ENCODE measurements around the gene SEMA3E. TPM values are rescaled to one million over a fixed set of nuclear protein-coding genes. Genes with fewer than 3 reads are reported as not detected.
"Not testable (repeated sequence)": the region's sequence is repeated elsewhere in the genome, so short reads cannot be mapped to it uniquely, and the experiment has no call there.

Gene SEMA3E
- not detected for total RNA-seq

- no peak within 1 kb of the TSS for H3K4me3 Mint-ChIP-seq
- no peaks in the 10 kb centered on the region for H3K36me3 Mint-ChIP-seq
- H3K4me1 Mint-ChIP-seq = no peaks in the 10 kb centered on the region
- POLR2A ChIA-PET = no interaction called here
- DNase-seq = no peak
- H3K9me3 Mint-ChIP-seq = no peaks in the 10 kb centered on the region
- no peak within 1 kb of the TSS for H3K27ac Mint-ChIP-seq
- ATAC-seq (ENCODE audit: low read depth) = no peak
- H3K27me3 Mint-ChIP-seq = peaks cover 12% of the 10 kb centered on the region
Observed at GRCh38 chr7:83648464-83649241, at the start of gene SEMA3E. Gene SEMA3E (minus strand): TSS chr7:83649139.

DNA sequence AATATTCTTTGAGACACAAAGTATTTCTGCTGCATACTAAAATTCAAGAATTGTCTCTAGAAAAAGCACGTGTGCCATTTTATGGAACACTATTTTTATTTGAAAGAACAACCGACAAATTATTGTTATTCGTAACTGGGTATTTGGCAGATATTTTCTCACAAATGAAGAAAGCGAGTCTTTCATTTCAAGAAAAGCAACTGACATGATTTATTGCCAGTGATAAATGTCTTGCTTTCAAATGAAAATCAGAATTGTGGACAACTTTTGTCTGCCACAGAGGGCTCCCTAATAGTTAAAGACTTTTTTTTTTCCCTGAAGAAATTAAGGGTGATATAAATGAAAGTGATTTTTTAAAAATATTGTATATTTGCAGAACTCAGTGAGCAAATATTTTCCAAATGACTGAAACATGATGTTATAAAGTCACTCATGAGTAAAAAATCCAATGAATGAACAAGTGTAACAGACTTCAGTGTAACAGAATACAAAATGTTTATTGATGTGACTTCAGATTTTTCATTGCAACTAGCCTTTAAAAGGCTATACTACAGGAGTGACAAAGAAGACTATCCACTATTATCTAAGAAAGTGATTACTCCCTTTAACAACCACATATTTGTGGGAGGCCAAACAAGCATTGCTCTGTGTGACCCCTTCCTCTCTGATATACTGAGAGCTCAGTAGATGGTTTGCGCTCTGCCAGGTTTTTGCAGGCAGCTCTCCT, 49.0 kb upstream of the SEMA3E start:
- no peaks in the 10 kb centered on the region for H3K36me3 Mint-ChIP-seq
- no peak for ATAC-seq (ENCODE audit: low read depth)
- no peak for DNase-seq
- no peaks in the 10 kb centered on the region for H3K9me3 Mint-ChIP-seq
- H3K27ac Mint-ChIP-seq = no peak overlapping the region
- H3K4me1 Mint-ChIP-seq = no peaks in the 10 kb centered on the region
- no peak overlapping the region for H3K4me3 Mint-ChIP-seq
- POLR2A ChIA-PET = no interaction called here
- H3K27me3 Mint-ChIP-seq = no peaks in the 10 kb centered on the region

- no peaks in the 10 kb centered on the region for H3K36me3 Mint-ChIP-seq
- ATAC-seq (ENCODE audit: low read depth) (no peak), DNase-seq (no peak)
- no peaks in the 10 kb centered on the region for H3K4me1 Mint-ChIP-seq
- H3K4me3 Mint-ChIP-seq = no peak overlapping the region
- H3K9me3 Mint-ChIP-seq = no peaks in the 10 kb centered on the region
- no peaks in the 10 kb centered on the region for H3K27me3 Mint-ChIP-seq
- H3K27ac Mint-ChIP-seq = no peak overlapping the region
- POLR2A ChIA-PET = no interaction called here
Observed at GRCh38 chr7:83696101-83696500, 47.2 kb upstream of the SEMA3E start.

DNA sequence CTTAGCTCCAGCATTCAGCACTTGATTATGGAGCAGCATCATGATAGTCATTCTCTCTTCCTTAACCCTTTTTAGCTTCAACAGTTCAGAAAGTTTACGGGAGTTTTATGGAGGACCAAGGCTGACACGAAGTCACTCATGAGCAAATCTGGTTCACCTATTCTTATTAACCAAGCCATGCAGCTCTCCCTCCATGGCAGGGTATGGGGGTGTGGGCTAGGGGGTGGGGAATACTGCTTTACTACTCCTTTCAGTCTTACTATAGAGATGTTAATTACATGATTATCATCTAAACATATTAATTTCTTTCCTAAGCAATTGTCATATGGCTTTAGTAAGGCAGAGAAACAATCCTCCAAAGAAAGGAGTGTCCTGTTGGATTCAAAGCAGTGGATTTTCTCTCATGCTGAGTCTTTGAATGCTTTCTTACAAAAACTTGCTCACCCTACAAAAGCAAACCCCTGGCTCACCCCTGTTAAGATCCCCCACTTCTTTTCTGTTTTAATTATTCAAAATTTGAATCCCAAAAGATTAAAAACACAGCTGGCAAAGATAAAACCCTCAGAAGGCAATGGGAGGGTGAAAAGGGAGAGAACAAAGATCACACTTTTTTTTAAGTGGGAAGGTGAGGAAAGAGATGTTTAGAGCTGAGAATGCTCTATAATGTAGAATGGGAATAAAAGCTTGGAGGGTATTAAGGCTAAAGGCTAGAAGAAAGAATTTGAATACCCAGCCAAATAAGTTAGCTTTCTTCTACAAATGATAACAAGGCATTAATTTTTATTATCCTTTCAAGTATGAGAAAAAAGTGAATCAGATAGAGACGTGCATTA, 46.4 kb upstream of the SEMA3E start:
- ATAC-seq (ENCODE audit: low read depth) (no peak), DNase-seq (no peak)
- H3K36me3 Mint-ChIP-seq = no peaks in the 10 kb centered on the region
- POLR2A ChIA-PET = no interaction called here
- H3K9me3 Mint-ChIP-seq = no peaks in the 10 kb centered on the region
- no peak overlapping the region for H3K4me3 Mint-ChIP-seq
- no peak overlapping the region for H3K27ac Mint-ChIP-seq
- no peaks in the 10 kb centered on the region for H3K4me1 Mint-ChIP-seq
- no peaks in the 10 kb centered on the region for H3K27me3 Mint-ChIP-seq

DNA sequence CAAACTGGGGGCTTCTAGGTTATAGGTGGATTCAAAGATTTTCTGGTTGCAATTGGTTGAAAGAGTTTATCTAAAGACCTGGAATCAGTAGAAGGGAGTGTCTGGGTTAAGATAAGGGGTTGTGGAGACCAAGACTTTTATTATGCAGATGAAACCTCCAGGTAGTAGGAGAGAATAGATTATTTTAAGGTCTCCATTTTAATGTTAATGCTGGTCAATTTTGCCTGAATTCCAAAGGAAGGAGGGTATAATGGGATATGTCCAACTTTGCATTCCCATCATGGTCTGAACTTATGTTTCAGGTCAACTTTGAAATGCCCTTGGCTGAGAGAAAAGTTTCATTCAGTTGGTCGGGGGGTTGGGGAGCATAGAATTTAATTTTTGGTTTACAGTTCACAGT, 44.3 kb upstream of the SEMA3E start:
- Mint-ChIP-seq H3K4me1 (no peaks in the 10 kb centered on the region), H3K9me3 (no peaks in the 10 kb centered on the region), H3K4me3 (no peak overlapping the region)

DNA sequence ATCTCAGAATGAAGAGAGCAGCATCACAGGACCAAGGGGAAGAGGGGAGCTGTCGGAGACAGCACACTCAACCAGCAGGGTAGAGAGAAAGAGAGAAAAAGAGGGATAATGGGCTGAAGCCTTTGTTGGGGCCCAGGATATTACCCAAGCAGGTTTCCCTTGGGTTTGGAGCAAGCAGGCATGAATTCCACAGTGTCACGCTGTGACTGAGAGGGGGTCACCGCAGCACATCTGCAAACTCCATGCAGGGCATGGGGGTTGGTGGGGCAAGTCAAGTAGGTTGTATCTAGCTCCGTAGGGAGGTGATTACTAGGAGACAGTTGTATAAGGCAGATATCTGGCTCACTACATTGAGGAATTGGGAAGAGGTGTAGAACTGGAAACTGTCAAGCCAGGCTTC, 42.2 kb upstream of the SEMA3E start:
- Mint-ChIP-seq H3K36me3 (no peaks in the 10 kb centered on the region), H3K4me1 (no peaks in the 10 kb centered on the region), H3K27ac (no peak overlapping the region), H3K4me3 (no peak overlapping the region), H3K27me3 (no peaks in the 10 kb centered on the region), H3K9me3 (no peaks in the 10 kb centered on the region)
- DNase-seq (no peak), ATAC-seq (ENCODE audit: low read depth) (no peak)
- POLR2A ChIA-PET = no interaction called here

More for the DNA sequence above, 44.3 kb upstream of the SEMA3E start:
- ATAC-seq (ENCODE audit: low read depth) (no peak), DNase-seq (no peak)
- POLR2A ChIA-PET = no interaction called here
- H3K27ac Mint-ChIP-seq = no peak overlapping the region
- H3K27me3 Mint-ChIP-seq = no peaks in the 10 kb centered on the region
- H3K36me3 Mint-ChIP-seq = no peaks in the 10 kb centered on the region

GRCh38 chr7:83689855-83690254, 40.9 kb upstream of the SEMA3E start:
- Mint-ChIP-seq H3K4me3 (no peak overlapping the region), H3K36me3 (no peaks in the 10 kb centered on the region), H3K27ac (no peak overlapping the region), H3K9me3 (no peaks in the 10 kb centered on the region), H3K4me1 (no peaks in the 10 kb centered on the region), H3K27me3 (no peaks in the 10 kb centered on the region)
- no peak for ATAC-seq (ENCODE audit: low read depth)
- no peak for DNase-seq
- POLR2A ChIA-PET = no interaction called here

GRCh38 chr7:83686416-83686815, 37.5 kb upstream of the SEMA3E start:
- H3K4me1 Mint-ChIP-seq = no peaks in the 10 kb centered on the region
- no peak overlapping the region for H3K4me3 Mint-ChIP-seq
- ATAC-seq (ENCODE audit: low read depth) (no peak), DNase-seq (no peak)
- H3K9me3 Mint-ChIP-seq = no peaks in the 10 kb centered on the region
- H3K36me3 Mint-ChIP-seq = no peaks in the 10 kb centered on the region
- H3K27ac Mint-ChIP-seq = no peak overlapping the region
- POLR2A ChIA-PET = no interaction called here
- no peaks in the 10 kb centered on the region for H3K27me3 Mint-ChIP-seq

- H3K36me3 Mint-ChIP-seq = no peaks in the 10 kb centered on the region
- ATAC-seq (ENCODE audit: low read depth) (no peak), DNase-seq (no peak)
- H3K27ac Mint-ChIP-seq = no peak overlapping the region
- POLR2A ChIA-PET = no interaction called here
- H3K9me3 Mint-ChIP-seq = no peaks in the 10 kb centered on the region
- H3K4me3 Mint-ChIP-seq = no peak overlapping the region
- no peaks in the 10 kb centered on the region for H3K4me1 Mint-ChIP-seq
- H3K27me3 Mint-ChIP-seq = no peaks in the 10 kb centered on the region
Observed at GRCh38 chr7:83684928-83685327, 36.0 kb upstream of the SEMA3E start.

GRCh38 chr7:83681200-83681778, 32.4 kb upstream of the SEMA3E start:
- Mint-ChIP-seq H3K27me3 (no peaks in the 10 kb centered on the region), H3K27ac (no peak overlapping the region), H3K36me3 (no peaks in the 10 kb centered on the region), H3K4me3 (no peak overlapping the region), H3K9me3 (no peaks in the 10 kb centered on the region), H3K4me1 (no peaks in the 10 kb centered on the region)
- POLR2A ChIA-PET = no interaction called here
- ATAC-seq (ENCODE audit: low read depth) (no peak), DNase-seq (no peak)

- H3K27ac Mint-ChIP-seq = no peak overlapping the region
- no peaks in the 10 kb centered on the region for H3K9me3 Mint-ChIP-seq
- ATAC-seq (ENCODE audit: low read depth) = no peak
- no peak for DNase-seq
- H3K4me3 Mint-ChIP-seq = no peak overlapping the region
- H3K36me3 Mint-ChIP-seq = no peaks in the 10 kb centered on the region
- POLR2A ChIA-PET = no interaction called here
- H3K27me3 Mint-ChIP-seq = no peaks in the 10 kb centered on the region
- no peaks in the 10 kb centered on the region for H3K4me1 Mint-ChIP-seq
Observed at GRCh38 chr7:83677180-83677866, 28.4 kb upstream of the SEMA3E start.

DNA sequence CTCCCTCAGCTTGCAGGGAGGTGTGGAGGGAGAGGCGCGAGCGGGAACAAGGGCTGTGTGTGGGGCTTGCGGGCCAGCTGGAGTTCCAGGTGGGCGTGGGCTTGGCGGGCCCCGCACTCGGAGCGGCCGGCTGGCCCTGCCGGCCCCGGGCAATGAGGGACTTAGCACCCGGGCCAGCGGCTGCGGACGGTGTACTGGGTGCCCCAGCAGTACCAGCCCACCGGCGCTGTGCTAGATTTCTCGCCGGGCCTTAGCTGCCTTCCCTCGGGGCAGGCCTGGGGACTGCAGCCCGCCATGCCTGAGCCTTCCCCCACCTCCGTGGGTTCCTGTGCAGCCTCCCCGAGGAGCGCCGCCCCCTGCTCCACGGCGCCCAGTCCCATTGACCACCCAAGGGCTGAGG, 24.4 kb upstream of the SEMA3E start:
- DNase-seq; H3K4me1 Mint-ChIP-seq; H3K9me3 Mint-ChIP-seq; POLR2A ChIA-PET; ATAC-seq (ENCODE audit: low read depth); H3K27ac Mint-ChIP-seq; H3K4me3 Mint-ChIP-seq; H3K27me3 Mint-ChIP-seq; H3K36me3 Mint-ChIP-seq: not testable (repeated sequence)

DNA sequence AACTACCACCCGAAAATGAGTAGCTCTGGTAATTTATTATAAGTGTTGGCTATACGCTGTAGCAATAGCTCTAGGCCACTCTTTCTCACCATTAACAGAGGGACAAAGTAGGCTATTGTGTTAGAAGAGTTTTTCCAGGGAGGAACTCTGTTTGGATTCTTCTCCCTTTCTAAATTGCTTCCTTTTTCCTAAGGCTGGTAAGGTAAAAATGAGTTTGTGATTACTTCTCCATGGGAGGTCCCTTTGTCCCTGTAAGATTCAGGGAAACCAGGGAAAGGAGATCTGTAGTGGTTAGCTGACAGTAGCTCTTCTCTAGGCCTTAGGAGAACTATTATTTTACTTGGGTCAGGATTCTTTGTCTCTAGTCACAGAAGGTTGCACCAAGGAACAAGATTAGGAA, 23.2 kb upstream of the SEMA3E start:
- no peak for DNase-seq
- Mint-ChIP-seq H3K36me3 (no peaks in the 10 kb centered on the region), H3K4me1 (no peaks in the 10 kb centered on the region), H3K27me3 (no peaks in the 10 kb centered on the region), H3K27ac (no peak overlapping the region), H3K4me3 (no peak overlapping the region), H3K9me3 (no peaks in the 10 kb centered on the region)
- POLR2A ChIA-PET = no interaction called here
- ATAC-seq (ENCODE audit: low read depth) = no peak

Data from activated naive CD8-positive, alpha-beta T cell treated with anti-CD3 and anti-CD28 coated beads, Interleukin-2, amount 10 ng/mL, durations not matched to agents 7 days and 5 days (primary cell).